Measurements from ENCODE around the gene USP6NL. TPM values are rescaled to one million over a fixed set of nuclear protein-coding genes. Genes with fewer than 3 reads are reported as not detected.

USP6NL gene
- total RNA-seq, 1 experiment from 2014 or later = 21.4 TPM

DNA sequence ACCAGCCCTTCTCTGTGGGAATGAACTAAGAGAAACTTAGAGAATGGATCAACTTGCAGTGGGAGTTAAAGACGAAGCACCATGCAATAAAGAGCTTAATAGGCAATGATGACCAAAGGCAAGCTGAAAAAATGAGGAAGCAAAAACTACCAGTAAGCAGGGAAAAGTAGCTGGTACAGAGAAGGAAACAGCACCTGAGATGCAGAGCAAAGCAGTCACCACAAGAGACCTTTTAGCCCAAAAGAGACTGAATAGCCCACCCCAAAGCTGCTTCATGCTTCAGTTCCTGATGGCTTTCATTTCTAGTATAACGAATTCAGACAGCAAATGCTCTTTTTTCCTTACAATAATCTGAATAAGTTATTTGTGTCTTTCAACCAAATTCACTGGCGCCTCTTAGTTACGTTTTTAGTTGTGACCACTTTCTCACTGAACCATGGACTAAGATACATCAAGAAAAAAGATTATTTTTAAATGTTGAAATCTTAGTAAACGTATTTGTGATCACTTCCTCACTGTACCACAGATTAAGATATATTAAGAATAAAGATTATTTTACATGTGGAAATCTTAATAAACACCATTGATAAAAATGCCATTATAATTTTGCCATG is 76.0 kb downstream of the USP6NL start (continued):
- no peak for TF ChIP-seq KAT7 (CRISPR knock-in tag; IDR thresholded peaks at IDR 0.05; ENCODE audit: borderline replicate concordance)
- TF ChIP-seq, protein P1, sequence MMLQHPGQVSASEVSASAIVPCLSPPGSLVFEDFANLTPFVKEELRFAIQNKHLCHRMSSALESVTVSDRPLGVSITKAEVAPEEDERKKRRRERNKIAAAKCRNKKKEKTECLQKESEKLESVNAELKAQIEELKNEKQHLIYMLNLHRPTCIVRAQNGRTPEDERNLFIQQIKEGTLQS (CRISPR knock-in tag; conservative IDR thresholded peaks at IDR 0.05) = no peak
- TF ChIP-seq ZNF219 (CRISPR knock-in tag; IDR thresholded peaks at IDR 0.05; ENCODE audit: borderline replicate concordance) = no peak
- TF ChIP-seq ZNF423 (CRISPR knock-in tag; IDR thresholded peaks at IDR 0.05) = no peak
- no peak for TF ChIP-seq NR2C2 (CRISPR knock-in tag; IDR thresholded peaks at IDR 0.05)
- no peak for TF ChIP-seq PRDM15 (CRISPR knock-in tag; IDR thresholded peaks at IDR 0.05)
- TF ChIP-seq ZNF138 (CRISPR knock-in tag; conservative IDR thresholded peaks at IDR 0.05) = no peak
- TF ChIP-seq GABPB1 (CRISPR knock-in tag; IDR thresholded peaks at IDR 0.05) = no peak
- no peak for TF ChIP-seq NR1H2 (CRISPR knock-in tag; IDR thresholded peaks at IDR 0.05)

DNA sequence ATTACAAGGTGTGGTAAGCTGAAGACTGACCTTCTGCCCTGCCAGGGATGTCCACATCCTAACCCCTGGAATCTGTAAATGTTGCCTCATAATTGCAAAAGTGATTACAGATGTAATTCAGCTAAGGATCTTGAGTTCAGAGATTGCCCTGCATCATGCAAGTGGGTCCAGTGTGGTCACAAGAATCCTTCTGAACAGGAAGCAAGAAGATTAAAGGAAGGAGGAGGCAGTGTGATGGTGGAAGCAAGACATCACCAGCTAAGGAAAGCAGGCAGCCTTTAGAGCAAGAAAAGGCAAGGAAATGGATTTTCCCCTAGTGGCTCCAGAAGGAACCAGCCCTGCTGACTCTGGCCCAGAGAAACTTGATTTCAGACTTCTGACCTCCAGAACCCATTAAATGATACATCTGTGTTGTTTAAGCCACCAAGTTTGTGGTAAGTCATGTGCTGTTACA is 78.1 kb downstream of the USP6NL start:
- Mint-ChIP-seq H3K4me1 (peaks cover 48% of the 10 kb centered on the region), H3K36me3 (no peaks in the 10 kb centered on the region), H3K27ac (peak overlapping the region; percentile 66; the same call in 1 of the 2 replicates), H3K9me3 (no peaks in the 10 kb centered on the region), H3K4me3 (no peak overlapping the region), H3K27me3 (ENCODE audit: low read depth) (no peaks in the 10 kb centered on the region)
- ChIA-PET POLR2A (no interaction called here), CTCF (interaction anchor here (0.7 to 1.5 kb wide), 11 partner anchors 9 to 224 kb away, joined by 3 to 7 read pairs (median 3); no protein-coding TSS in a partner anchor)
- peak; percentile 77 for ATAC-seq
- no peak for DNase-seq (ENCODE audit: low spot score)
- no peak for TF ChIP-seq ZNF219 (CRISPR knock-in tag; IDR thresholded peaks at IDR 0.05; ENCODE audit: borderline replicate concordance)
- TF ChIP-seq, protein P2, sequence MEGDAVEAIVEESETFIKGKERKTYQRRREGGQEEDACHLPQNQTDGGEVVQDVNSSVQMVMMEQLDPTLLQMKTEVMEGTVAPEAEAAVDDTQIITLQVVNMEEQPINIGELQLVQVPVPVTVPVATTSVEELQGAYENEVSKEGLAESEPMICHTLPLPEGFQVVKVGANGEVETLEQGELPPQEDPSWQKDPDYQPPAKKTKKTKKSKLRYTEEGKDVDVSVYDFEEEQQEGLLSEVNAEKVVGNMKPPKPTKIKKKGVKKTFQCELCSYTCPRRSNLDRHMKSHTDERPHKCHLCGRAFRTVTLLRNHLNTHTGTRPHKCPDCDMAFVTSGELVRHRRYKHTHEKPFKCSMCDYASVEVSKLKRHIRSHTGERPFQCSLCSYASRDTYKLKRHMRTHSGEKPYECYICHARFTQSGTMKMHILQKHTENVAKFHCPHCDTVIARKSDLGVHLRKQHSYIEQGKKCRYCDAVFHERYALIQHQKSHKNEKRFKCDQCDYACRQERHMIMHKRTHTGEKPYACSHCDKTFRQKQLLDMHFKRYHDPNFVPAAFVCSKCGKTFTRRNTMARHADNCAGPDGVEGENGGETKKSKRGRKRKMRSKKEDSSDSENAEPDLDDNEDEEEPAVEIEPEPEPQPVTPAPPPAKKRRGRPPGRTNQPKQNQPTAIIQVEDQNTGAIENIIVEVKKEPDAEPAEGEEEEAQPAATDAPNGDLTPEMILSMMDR (IDR thresholded peaks at IDR 0.05) = 0 out of 2 replicates have a peak, but pooled peaks have one; percentile 18
- 0 out of 2 replicates have a peak, but pooled peaks have one; percentile 28 for TF ChIP-seq GABPB1 (CRISPR knock-in tag; IDR thresholded peaks at IDR 0.05)
- TF ChIP-seq, protein P3, sequence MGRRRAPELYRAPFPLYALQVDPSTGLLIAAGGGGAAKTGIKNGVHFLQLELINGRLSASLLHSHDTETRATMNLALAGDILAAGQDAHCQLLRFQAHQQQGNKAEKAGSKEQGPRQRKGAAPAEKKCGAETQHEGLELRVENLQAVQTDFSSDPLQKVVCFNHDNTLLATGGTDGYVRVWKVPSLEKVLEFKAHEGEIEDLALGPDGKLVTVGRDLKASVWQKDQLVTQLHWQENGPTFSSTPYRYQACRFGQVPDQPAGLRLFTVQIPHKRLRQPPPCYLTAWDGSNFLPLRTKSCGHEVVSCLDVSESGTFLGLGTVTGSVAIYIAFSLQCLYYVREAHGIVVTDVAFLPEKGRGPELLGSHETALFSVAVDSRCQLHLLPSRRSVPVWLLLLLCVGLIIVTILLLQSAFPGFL (CRISPR knock-in tag; IDR thresholded peaks at IDR 0.05; ENCODE audit: borderline replicate concordance) = no peak

DNA sequence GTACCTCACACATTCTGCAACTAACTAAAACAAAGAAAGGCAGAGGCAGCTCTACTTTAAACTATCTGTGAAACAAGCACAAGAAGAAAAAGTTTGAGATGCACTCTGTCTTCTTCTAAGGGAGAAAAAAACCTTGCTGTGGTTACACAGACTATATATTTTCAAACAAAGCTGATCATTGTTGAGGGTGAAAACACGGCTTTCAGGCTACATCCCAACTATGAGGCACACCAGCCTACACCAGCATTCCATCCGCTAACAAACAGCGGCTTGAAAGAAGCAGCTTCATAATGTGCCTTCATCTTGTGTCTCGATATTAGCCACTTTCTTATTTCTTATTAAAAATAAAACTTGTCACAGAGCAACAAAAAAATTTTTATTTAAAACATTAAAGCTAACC is 79.1 kb downstream of the USP6NL start:
- Mint-ChIP-seq H3K4me3 (no peak overlapping the region), H3K9me3 (no peaks in the 10 kb centered on the region), H3K36me3 (no peaks in the 10 kb centered on the region), H3K27me3 (ENCODE audit: low read depth) (no peaks in the 10 kb centered on the region), H3K4me1 (peaks cover 48% of the 10 kb centered on the region), H3K27ac (0 out of 2 replicates have a peak overlapping the region, but pooled peaks have one; percentile 31)
- DNase-seq (ENCODE audit: low spot score) (no peak), ATAC-seq (no peak)
- ChIA-PET POLR2A (no interaction called here), CTCF (interaction anchor here (1.2 to 1.5 kb wide), 2 partner anchors 27 to 225 kb away, joined by 3 read pairs; no protein-coding TSS in a partner anchor)
- no peak for TF ChIP-seq CBFB (CRISPR knock-in tag; IDR thresholded peaks at IDR 0.05; ENCODE audit: low read depth)
- TF ChIP-seq, protein P2 (IDR thresholded peaks at IDR 0.05) = no peak
- TF ChIP-seq MAX (CRISPR knock-in tag; IDR thresholded peaks at IDR 0.05) = no peak
- TF ChIP-seq, protein P4, sequence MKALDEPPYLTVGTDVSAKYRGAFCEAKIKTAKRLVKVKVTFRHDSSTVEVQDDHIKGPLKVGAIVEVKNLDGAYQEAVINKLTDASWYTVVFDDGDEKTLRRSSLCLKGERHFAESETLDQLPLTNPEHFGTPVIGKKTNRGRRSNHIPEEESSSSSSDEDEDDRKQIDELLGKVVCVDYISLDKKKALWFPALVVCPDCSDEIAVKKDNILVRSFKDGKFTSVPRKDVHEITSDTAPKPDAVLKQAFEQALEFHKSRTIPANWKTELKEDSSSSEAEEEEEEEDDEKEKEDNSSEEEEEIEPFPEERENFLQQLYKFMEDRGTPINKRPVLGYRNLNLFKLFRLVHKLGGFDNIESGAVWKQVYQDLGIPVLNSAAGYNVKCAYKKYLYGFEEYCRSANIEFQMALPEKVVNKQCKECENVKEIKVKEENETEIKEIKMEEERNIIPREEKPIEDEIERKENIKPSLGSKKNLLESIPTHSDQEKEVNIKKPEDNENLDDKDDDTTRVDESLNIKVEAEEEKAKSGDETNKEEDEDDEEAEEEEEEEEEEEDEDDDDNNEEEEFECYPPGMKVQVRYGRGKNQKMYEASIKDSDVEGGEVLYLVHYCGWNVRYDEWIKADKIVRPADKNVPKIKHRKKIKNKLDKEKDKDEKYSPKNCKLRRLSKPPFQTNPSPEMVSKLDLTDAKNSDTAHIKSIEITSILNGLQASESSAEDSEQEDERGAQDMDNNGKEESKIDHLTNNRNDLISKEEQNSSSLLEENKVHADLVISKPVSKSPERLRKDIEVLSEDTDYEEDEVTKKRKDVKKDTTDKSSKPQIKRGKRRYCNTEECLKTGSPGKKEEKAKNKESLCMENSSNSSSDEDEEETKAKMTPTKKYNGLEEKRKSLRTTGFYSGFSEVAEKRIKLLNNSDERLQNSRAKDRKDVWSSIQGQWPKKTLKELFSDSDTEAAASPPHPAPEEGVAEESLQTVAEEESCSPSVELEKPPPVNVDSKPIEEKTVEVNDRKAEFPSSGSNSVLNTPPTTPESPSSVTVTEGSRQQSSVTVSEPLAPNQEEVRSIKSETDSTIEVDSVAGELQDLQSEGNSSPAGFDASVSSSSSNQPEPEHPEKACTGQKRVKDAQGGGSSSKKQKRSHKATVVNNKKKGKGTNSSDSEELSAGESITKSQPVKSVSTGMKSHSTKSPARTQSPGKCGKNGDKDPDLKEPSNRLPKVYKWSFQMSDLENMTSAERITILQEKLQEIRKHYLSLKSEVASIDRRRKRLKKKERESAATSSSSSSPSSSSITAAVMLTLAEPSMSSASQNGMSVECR (CRISPR knock-in tag; IDR thresholded peaks at IDR 0.05; ENCODE audit: borderline replicate concordance) = no peak
